GM08714 (cell line): Measurements from ENCODE around the gene FRA10AC1.

Source experiments
- H3K4me3 ChIP-seq: fragments of 200-500 bp; sonication (Bioruptor generic); 2 replicates; pipeline ENCODE4 v1.5.1; 2014; ENCODE audit warnings: mild to moderate bottlenecking, low read length, inconsistent platforms
- ZNF274 ChIP-seq: IDR thresholded peaks from 2 replicates; pipeline ENCODE4 v1.6.1; 2012; ENCODE audit warnings: mild to moderate bottlenecking, low read depth, low read length

FRA10AC1 gene, protein sequence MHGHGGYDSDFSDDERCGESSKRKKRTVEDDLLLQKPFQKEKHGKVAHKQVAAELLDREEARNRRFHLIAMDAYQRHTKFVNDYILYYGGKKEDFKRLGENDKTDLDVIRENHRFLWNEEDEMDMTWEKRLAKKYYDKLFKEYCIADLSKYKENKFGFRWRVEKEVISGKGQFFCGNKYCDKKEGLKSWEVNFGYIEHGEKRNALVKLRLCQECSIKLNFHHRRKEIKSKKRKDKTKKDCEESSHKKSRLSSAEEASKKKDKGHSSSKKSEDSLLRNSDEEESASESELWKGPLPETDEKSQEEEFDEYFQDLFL

GRCh38 chr10:93702210-93703001 lies at the start of gene FRA10AC1:
Gene FRA10AC1, minus strand, starts transcription at chr10:93702592. Its CDS starts 2,486 bp downstream, at chr10:93700106.
- peak within 1 kb of the TSS; percentile 97 for H3K4me3 ChIP-seq
- no peak for TF ChIP-seq ZNF274

DNA sequence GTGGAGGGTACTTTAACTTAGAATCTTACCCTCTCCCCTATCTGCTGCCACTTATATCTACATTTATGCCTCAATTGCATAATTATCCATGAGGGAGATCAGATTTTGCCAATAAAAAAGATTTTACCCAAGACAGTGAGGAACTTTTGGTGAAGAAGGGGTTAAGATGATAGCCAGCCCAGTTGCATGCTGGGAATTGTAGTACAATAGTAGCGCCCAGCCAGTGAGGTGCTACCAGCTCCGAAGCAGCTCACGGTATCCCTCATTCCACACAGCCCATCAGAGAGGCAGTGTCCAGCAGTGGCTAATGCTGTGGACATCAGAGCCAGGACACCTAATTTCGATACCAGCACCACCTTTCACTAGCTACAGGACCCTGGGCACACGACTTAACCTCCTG lies 49.4 kb upstream of the FRA10AC1 start:
- H3K4me3 ChIP-seq: no peak overlapping the region
- TF ChIP-seq ZNF274: no peak

DNA sequence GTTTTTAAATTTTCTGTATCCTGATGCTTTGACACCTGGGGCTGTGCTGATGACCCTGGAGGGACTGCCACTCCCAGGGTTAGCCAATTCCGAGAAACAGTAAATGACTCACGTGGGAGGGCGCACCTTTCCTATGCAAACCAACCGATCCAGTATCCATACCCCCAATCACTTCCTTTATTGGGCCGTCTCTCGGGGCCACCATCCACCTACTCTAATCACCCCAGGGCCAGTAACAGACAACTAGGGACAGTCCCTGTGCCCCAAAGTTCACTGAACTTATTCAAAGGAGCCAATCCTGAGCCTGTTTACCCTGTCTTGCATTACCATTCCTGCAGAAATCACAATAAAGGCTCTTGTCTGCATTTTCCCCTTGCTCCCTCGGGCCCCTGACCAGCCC lies 48.7 kb upstream of the FRA10AC1 start:
- H3K4me3 ChIP-seq: no peak overlapping the region
- no peak for TF ChIP-seq ZNF274

DNA sequence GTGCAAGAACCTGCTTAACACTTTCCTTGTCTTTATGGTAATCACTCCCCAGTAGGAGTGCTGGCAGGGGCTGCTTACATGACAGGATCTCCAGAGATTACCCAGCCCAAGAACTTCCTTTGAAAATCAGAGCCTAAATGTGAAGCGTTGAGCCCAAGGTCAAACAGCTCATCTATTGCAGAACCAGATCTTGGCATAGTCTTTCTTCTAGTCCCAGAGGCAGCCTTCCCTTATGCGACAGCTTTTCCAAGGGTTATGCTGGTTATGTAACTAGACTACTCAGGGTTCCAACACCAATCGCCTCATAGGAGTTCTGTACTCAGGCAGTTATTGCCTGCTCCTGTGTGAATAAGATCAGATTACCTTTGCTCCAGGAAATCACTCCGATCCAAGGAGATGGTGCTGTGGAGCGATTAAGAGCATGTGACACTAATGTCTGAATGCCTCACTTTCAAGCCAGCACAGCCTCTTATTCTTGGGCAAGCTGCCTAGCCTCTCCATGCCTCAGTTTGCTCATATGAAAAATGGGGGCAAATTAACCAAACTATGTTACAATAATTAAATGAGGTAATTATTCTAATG lies 46.9 kb upstream of the FRA10AC1 start:
- no peak overlapping the region for H3K4me3 ChIP-seq
- TF ChIP-seq ZNF274: no peak

- no peak for TF ChIP-seq ZNF274
- no peak overlapping the region for H3K4me3 ChIP-seq
These were observed 44.5 kb upstream of the FRA10AC1 start for GRCh38 chr10:93746844-93747284.

DNA sequence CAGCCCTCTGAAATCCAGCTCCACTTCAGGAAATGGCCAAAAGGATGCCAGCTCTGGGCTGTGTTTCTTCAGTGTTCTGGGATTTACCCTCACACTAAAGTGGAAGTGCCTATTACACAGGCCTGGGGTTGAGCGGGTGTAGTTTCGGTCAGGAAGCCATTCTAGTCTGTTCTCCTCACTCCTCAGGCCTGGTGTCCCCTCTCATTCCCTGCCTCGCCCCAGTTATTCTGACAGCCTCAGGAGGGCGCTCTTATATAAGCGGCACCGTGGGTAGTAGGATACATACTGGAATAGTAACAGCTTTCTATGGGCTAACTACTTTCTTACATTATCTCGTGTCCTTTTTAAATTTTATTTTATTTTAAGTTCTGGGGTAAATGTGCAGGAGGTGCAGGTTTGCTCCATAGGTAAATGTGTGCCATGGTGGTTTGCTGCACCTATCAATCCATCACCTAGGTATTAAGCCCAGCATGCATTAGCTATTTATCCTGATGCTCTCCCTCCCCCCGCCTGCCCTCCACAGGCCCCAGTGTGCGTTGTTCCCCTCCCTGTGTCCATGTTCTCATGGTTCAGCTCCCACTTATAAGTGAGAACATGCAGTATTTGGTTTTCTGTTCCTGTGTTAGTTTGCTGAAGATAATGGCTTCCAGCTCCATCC lies 43.1 kb upstream of the FRA10AC1 start:
- no peak for TF ChIP-seq ZNF274

GRCh38 chr10:93742633-93743349 lies 40.4 kb upstream of the FRA10AC1 start:
- TF ChIP-seq ZNF274: no peak
- H3K4me3 ChIP-seq: no peak overlapping the region

More for the DNA sequence above, 43.1 kb upstream of the FRA10AC1 start:
- H3K4me3 ChIP-seq: no peak overlapping the region

DNA sequence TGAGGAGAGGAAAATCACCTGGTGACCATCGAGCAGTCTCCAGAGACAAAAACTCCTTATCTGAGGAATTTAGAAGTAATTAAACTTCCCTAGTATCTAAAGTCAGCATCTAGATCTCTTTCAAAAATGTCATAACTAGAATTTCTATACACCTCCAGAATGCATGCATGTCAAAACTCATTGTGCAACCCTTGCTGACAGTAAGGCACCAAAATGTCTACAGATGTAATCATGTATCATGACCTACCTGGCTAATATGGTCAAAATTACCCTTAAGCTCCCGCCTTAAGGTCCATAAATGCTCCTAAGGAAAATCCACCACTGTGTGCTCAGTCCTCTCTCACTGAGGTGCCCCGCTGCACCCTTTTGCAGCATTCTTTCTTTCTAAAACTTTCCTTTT lies 39.0 kb upstream of the FRA10AC1 start:
- no peak overlapping the region for H3K4me3 ChIP-seq
- TF ChIP-seq ZNF274: no peak

GRCh38 chr10:93726024-93726423 lies 23.6 kb upstream of the FRA10AC1 start:
- no peak for TF ChIP-seq ZNF274
- H3K4me3 ChIP-seq: no peak overlapping the region

DNA sequence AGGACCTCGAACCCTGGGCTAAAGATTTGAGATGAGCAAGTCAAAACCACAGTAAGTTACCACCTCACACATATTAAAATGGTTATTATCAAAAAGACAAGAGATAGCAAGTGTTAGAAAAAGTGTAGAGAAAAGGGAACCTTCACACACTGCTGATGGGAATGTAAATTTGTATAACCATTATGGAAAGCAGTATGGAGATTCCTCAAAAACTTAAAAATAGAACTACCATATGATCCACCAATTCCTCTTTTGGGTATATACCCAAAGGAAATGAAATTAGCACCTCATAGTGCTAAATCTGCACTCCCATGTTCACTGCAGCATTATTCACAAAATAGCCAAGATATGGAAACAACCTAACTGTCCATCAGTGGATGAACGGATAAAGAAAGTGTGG lies 20.8 kb upstream of the FRA10AC1 start:
- no peak for TF ChIP-seq ZNF274
- H3K4me3 ChIP-seq: no peak overlapping the region

DNA sequence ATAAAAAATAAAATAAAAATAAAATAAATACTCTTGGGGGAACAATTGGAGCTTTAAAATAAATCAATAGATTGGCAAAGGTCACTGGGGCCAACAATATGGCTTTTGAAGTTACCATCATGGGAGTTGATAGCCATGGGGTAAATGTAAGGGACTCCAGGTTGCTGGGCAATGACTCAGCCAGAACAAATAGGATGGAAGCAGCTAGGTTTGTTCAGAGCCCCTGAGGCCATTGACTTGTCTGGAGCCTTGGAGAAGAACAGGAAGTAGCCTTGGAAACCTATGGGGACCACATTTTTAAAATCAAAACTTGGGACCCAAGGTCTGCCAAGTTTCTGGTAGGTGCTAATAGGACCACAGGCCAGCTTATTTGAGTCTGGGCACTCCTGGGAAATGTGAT lies 20.2 kb upstream of the FRA10AC1 start:
- no peak for TF ChIP-seq ZNF274

GRCh38 chr10:93719901-93720300 lies 17.5 kb upstream of the FRA10AC1 start:
- TF ChIP-seq ZNF274: no peak
- H3K4me3 ChIP-seq: no peak overlapping the region

More for the DNA sequence above, 20.2 kb upstream of the FRA10AC1 start:
- H3K4me3 ChIP-seq: no peak overlapping the region

DNA sequence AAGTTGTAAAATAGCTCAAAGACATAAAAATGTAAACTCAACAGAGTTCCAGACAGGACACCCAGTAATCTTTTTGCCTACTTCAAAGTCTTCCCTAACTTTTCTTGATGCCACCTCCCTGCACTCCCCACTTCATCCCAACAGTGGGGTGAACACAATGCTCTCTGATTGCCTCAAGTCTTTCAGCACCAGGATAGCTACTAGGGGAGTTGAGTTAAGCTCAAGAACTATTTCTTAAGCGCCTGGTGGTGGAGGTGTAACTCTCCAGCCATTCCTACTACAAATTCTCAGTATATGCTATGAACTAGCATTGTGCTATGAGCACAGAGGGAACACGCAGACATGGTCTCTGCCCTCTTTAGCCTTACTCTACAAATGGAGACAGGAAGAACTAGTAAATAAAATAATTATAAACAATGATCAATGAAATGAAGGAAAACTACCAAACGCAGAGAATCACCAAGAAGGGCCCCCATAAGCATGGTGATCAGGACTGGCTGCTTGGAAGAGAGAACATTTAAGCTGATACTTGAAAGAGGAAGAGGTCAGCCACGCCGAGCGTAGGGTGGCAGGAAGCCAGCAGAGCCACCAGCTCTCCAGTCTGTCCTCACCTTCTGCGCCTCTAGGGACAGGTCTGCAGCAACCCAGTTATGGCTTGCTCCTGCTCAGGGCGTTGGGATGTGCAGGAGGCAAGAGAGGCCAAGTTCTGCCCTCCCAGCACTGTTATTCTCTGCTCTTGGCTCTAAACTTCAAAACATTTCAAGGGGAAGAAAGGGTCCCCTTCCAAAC lies 16.7 kb upstream of the FRA10AC1 start:
- H3K4me3 ChIP-seq: no peak overlapping the region
- TF ChIP-seq ZNF274: no peak

DNA sequence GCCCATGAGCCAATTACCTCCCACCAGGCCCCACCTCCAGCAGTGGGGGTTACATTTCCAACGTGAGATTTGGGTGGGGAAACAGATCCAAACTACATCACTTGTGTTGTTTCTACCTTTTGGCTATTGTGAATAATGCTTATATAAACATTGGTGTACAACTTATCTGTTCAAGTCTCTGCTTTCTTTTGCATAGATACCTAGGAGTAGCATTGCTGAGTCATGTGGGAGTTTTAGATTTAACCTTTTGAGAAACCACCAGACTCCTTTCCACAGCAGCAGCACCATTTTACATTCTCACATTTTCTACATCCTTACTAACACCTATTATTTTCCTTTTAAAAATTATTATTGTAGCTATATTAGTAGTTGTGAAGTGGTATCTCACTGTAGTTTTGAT lies 14.4 kb upstream of the FRA10AC1 start:
- TF ChIP-seq ZNF274: no peak
- H3K4me3 ChIP-seq: no peak overlapping the region
